ENCODE measurements around the gene UST.

UST gene

GRCh38 chr6:148967541-148967956, 220.7 kb downstream of the UST start:
- DNase-seq (ENCODE audit: extremely low spot score), result no peak
- ChIA-PET CTCF (interaction anchor here (1.1 kb wide), 2 partner anchors 20 to 465 kb away, joined by 3 read pairs; no protein-coding TSS in a partner anchor), POLR2A (no interaction called here)
- TF ChIP-seq CTCF (IDR thresholded peaks at IDR 0.05; ENCODE audit: control extremely low read depth, extremely low read depth, low read depth, missing control alignments), result no peak

GRCh38 chr6:148968771-148969602, 222.2 kb downstream of the UST start:
- ChIA-PET POLR2A (no interaction called here), CTCF (interaction anchor here (0.7 to 1.5 kb wide), 4 partner anchors 8 to 409 kb away, joined by 3 read pairs; no protein-coding TSS in a partner anchor)
- no peak for TF ChIP-seq CTCF (IDR thresholded peaks at IDR 0.05; ENCODE audit: control extremely low read depth, extremely low read depth, low read depth, missing control alignments)

GRCh38 chr6:148969603-148970061, 222.8 kb downstream of the UST start:
- CTCF ChIA-PET, result interaction anchor here (1.0 to 1.5 kb wide), 2 partner anchors 8 to 44 kb away, joined by 3 read pairs; no protein-coding TSS in a partner anchor
- no peak for TF ChIP-seq CTCF (IDR thresholded peaks at IDR 0.05; ENCODE audit: control extremely low read depth, extremely low read depth, low read depth, missing control alignments)
- POLR2A ChIA-PET, result no interaction called here
- no peak for DNase-seq (ENCODE audit: extremely low spot score)

More at GRCh38 chr6:148968771-148969602, 222.2 kb downstream of the UST start:
- no peak for DNase-seq (ENCODE audit: extremely low spot score)

GRCh38 chr6:148971031-148971927, 224.4 kb downstream of the UST start:
- no peak for TF ChIP-seq CTCF (IDR thresholded peaks at IDR 0.05; ENCODE audit: control extremely low read depth, extremely low read depth, low read depth, missing control alignments)
- DNase-seq (ENCODE audit: extremely low spot score), result no peak
- CTCF ChIA-PET, result interaction anchor here (1.1 to 1.7 kb wide), 4 partner anchors 12 to 626 kb away, joined by 3 to 5 read pairs (median 4); no protein-coding TSS in a partner anchor
- POLR2A ChIA-PET, result no interaction called here

- peak; percentile 63 for DNase-seq (ENCODE audit: extremely low spot score)
- ChIA-PET CTCF (interaction anchor here (0.8 to 2.2 kb wide), 6 partner anchors 10 to 394 kb away, joined by 3 to 5 read pairs (median 3); no protein-coding TSS in a partner anchor), POLR2A (no interaction called here)
- no peak for TF ChIP-seq CTCF (IDR thresholded peaks at IDR 0.05; ENCODE audit: control extremely low read depth, extremely low read depth, low read depth, missing control alignments)
These were observed 225.7 kb downstream of the UST start for GRCh38 chr6:148972481-148972880.

Measured in GM10248 (cell line).